GM18498 (cell line): ENCODE results near the gene MBNL2.
A peak's percentile ranks its signal among the peaks of the same experiment; 100 is the strongest.
"Not testable (repeated sequence)": the region's sequence is repeated elsewhere in the genome, so short reads cannot be mapped to it uniquely, and the experiment has no call there.

Experiments
- ATAC-seq: cut with Tn5 transposase; IDR thresholded peaks from one replicate; pipeline ENCODE4 v1.9.1; 2021; ENCODE audit warnings: mild to moderate bottlenecking, moderate library complexity; ENCODE audit not compliant: unreplicated experiment

MBNL2 gene

DNA sequence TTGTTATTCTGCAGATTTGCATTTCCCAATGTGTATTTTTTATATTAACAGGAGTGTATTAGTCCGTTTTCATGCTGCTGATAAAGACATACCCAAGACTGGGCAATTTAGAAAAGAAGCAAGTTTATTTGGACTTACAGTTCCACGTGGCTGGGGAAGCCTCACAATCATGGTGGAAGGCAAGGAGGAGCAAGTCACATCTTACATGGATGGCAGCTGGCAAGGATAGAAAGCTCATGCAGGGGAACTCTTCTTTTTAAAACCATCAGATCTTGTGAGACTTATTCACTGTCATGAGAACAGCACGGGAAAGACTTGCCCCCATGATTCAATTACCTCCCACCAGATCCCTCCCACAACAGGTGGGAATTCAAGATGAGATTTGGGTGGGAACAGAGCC, 14.9 kb upstream of the MBNL2 start:
- ATAC-seq, result not testable (repeated sequence)

DNA sequence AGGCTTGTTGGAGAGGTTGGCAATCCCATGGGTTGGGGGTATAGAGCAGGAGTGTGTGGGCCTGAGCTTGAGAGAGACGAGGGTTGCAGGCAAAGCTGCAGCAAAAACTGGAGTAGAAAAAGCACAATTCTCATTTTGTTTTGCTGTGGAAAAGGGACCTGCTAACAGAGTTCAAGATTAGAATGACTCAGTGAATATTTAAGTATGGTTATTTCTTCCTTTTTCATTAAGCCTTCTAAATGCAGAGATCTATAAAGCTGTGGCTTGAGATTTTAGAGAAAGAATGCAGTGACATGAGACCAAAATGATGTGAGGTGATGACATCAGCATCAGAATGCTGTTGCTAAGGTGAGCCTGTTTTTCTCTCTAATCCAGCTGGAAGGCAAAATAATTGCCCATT, 10.8 kb upstream of the MBNL2 start:
- no peak for ATAC-seq

DNA sequence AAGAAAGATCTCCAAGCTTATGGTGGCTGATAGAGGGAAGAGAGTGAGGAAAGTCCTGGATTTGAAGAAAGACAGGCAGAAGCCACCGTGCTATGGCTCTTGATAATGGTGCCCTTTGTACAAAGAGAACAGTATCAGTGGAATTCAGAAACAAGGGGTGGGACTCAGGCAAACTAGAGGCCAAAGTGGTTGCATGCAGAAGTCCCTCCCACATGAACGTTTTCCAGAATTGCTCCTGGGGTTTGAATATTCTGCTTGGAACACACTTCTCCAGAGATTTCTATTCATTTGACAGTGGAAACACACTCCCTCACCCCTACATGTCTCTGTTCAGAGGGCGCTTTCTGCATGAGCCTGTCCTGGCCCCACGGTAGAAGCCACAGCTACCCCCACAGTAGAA, 10.1 kb upstream of the MBNL2 start:
- no peak for ATAC-seq

DNA sequence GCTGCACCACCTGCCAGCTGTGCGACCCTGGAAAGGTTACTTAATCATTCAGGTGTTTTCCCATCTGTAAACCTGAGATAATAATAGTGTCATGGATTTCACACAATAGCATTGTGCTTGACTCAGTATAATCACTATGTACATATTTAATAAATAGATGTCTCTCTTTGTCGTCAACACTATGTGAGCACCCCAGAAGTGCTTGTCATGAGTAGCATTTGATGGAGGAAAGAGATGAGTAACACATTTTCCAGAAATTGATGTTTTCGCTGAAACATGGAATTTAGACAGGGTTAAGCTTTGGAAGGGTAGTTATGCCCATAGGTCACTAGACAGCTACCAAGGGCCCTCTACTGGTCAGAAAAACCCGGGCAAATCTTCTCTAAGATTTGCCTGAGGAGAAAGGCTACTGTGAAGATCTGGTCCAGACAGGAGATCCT, 9.5 kb upstream of the MBNL2 start:
- ATAC-seq, result peak; percentile 62

DNA sequence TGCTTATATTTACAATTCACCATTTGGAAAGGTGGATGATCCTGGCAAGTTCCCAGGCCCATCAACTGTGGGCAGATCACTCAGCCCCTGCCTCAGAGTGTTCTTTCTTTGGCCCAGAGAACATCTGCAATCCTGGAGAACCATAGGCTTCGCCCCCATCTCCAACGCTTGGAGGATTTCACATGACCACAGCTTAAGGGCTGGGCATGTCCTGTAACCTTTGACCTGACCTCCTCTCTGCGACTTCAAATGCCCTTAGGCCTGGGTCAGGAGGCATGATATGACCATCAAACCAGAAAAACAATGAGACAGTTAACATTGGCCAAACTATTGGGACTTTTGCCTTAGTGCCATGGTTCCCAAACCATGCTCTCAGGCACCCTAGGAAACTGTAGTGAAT, 7.2 kb upstream of the MBNL2 start:
- ATAC-seq, result peak; percentile 18

DNA sequence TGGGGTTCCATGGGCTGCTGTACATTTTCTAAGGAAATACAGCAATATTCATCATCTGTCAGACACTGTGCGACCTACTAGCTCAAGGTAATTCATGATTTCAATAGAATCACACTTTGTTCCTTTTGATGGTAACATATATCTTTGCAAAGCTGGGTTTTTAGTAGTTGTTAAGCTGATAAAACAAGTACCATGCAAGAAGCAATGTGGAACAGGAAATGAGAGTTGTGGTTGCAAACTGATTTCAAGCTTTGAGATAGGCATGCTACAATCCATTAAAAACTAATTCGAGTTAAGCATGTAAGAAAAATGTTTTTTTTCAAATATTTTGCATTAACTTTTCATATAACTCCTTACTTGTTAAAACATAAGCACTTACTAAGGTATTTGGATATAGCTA, 6.8 kb upstream of the MBNL2 start:
- ATAC-seq, result peak; percentile 62

DNA sequence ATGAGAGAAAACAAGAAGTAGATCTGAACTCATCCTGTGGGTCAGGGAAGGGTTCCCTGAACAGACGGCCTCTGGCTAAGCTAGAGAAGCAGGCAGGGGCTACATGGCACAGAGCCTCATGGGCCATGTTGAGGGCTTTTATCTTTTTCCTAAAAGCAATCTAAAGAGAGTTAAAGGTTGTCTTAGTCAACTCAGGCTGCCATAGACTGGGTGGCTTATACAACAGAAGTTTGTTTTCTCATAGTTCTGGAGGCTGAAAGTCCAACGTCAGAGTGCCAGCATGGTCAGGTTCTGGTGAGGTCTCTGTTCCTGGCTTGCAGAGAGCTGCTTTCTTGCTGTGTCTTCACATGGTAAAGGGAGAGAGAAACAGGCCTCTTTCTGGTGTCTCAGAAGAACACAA, 2.9 kb upstream of the MBNL2 start:
- no peak for ATAC-seq

DNA sequence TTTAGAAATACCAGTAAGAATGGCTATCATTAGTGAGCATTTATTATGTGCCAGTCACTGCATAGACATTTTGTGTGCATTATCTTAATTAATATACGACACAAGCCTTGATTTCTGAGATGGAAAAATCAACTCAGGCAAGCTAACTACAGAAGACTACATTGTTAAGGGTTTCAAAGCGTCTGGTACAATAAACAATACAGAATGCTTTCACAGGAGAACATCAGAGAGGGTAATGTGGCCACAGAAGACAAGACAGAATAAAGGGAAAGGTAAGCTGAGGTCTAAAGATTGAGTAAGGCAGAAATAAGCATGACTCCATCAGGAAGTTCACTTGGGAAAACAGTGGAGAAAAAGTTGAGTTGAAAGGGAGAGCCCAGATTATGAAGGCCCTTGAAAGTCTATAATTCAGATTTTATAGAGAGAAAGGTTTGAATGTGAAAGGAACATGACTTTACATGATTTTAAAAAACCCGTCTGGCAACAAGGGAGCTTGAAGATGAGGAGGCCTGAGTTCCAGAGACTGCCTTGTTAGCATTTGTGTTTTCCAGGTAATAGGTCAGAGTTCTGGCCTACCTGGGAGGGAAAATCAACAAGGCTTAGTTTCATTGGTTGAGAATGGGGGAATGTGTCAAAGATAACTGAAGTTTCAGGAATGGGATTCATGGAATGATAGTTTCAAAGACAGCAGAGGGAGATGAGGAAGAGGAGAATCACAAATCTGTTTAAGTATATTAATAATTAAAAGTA, 1.8 kb upstream of the MBNL2 start:
- no peak for ATAC-seq

DNA sequence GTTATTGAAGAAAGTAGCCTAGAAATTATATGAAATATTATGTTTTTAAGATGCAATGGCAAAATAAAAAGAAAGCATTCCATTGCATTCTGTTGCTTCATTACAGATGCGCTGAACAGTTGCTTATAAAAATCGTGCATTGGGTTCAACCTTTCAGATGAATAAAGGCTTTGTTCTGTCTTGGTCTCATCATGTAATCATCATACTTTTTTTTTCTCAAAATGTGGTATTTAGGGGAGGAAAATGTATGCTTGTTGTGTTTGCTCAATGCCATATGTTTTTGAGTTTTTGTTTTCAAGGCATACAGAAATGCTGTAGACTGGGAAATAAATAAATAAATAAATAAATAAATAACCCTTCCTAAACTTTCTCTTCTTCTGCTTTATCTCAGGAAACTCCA, 1.1 kb upstream of the MBNL2 start:
- no peak for ATAC-seq

DNA sequence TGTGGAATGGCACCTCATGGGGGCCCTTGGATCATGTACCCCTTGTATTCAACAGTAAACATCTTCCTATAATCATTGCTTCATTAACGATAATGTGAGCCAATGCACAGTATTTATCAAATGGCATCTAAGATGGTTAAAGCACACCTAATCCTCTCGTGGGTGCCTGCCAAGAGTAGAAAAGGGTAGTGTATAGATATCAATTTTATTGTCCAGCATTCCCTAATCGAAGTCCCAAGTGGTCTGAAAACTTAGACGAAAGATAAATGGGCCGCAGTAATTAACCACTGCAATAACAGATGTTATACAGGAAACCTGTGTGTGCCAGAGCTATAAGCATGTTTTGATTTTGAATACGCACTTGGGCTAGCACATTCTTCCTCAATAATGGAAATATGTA, 667 bp upstream of the MBNL2 start:
- no peak for ATAC-seq

DNA sequence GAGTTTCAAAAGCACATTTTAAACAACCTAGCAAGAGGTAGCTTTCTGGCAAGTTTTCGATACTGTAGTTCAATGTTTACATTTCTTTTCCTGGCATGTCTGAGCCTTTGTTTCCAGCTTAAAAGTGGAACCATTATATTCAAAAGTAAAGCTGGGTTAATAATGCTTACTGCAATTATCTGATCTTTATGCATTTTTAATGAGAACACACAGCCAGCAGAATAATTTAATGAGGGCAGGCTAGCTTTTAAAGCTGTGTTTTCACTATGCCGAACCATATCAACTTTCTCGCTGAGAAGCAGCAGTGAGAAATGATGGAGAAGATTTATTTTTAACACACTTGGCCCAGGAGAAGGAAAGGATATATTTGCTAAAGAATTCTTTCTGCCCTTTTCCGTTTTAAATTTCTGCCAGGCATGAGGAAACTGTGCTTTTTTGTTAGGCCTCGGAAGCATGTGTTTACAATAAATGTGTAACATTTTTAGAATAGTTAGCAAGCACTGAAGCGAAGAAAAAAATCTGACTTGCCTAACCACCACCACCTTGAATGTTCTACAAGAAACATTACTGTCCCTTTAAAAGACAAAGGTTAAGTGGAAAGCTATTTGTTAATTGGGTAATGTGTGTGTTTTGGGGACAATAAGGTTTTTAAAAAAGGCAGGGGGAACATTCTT, 1.0 kb downstream of the MBNL2 start:
- ATAC-seq, result peak; percentile 4

DNA sequence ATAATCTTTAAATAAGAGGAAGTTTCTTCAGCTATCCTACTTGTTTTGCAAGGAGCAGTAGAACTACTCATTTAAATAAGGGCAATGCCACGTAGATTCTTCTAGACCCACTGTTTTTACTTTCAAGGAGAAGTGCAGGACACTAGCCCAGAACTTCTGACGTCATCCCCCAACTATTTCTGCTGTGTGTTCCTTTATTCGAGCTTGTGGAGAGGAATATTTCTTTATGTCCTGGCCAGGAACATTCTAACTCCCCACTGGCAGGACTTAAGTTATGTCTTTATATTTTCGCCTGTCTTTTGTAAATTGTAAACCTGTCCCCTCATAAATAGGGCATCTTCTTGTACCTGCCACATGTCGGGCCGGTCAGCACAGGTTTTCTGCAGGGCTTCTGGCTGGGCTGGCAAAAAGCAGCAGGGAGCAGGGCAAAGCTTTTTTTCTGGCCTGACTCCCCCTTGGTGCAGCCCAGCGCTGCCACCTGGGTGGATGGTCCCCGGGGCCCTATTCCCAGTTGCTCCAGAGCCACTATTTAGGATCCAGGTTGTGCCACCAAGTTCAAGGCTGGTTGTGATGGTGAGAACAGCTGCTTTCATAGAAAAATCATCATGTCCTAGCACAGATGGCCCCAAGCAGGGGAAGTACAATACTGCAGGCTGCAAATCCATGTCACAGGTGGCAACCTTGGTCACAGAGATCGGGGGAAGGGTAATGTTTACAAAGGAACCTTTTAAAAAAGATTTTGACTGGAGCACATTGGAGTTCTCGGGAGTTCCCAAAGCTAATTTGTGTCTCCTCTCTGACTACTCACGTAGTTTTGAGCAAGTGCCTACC, 1.8 kb downstream of the MBNL2 start:
- ATAC-seq, result peak; percentile 24

DNA sequence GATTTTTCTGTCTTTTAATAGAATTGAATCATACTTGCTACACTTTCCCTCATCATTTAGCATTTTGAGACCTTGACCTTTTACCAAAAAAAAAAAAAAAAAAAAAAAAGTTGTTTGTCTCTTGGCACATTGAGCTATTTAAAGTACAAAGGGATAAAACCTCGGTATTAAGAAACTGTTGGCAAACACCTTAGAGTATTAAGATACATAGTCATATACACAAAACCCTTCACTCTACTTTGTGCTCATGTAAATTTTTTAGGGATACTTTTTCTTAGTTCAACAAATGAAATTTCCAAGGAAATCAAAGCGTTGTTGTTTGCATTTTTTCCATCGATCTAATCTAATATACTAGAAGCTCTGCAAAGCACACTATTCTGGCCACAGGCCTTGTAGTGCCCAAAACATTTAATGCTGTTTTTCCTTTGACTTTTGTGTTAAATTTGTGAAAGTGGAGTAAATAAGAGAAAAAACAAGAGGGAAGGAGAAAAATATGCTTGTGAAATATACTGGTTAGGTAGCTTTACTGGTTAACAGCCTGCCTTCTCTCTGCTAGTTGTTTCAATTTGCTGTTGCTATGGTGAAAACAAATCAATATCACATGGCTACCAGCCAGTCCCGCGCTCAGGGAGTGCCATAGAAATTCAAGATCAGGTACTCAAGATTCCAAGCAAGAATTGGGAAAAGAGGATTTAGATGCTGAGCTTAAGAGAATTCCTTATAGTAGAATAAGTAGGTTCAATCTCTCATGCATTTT, 2.6 kb downstream of the MBNL2 start:
- ATAC-seq, result no peak

DNA sequence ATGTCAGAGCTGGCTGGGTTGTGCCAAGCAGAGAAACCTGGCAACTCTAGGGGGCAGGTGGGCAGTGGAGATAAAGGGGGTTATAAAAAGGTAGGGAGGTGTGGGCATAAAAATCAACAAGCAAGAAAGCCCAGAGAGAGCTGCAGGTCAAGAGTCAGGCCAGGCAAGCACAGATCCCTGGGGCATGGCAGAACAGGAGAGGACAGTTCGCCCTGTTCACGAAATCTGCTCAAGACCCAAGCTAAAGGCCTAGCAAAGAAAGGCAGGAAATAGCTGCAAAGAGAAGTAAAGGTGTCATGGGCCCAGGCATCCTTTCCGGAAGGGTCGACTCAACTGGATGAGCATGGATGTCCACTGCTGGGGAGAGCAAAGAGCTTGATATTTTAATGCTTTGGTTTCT, 3.4 kb downstream of the MBNL2 start:
- ATAC-seq, result no peak

DNA sequence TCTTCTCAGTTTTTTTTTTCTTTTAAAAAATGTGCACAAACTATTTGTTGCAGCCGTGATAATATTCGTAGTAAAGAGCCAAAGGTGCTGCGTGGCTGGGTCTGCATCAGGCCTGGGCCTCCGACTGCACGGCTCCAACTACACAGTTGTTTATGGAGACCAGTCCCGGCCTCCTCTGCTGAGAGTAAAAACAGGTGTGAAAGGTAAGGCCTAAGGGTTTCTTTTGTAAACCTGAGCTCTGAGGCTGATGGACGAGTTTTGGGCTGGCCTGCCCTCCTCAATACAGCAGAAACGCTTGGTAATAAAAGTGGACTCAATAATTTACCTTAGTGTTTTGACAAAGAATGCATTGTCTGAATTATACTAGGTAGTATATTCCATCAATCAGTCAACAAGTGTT, 3.9 kb downstream of the MBNL2 start:
- no peak for ATAC-seq

DNA sequence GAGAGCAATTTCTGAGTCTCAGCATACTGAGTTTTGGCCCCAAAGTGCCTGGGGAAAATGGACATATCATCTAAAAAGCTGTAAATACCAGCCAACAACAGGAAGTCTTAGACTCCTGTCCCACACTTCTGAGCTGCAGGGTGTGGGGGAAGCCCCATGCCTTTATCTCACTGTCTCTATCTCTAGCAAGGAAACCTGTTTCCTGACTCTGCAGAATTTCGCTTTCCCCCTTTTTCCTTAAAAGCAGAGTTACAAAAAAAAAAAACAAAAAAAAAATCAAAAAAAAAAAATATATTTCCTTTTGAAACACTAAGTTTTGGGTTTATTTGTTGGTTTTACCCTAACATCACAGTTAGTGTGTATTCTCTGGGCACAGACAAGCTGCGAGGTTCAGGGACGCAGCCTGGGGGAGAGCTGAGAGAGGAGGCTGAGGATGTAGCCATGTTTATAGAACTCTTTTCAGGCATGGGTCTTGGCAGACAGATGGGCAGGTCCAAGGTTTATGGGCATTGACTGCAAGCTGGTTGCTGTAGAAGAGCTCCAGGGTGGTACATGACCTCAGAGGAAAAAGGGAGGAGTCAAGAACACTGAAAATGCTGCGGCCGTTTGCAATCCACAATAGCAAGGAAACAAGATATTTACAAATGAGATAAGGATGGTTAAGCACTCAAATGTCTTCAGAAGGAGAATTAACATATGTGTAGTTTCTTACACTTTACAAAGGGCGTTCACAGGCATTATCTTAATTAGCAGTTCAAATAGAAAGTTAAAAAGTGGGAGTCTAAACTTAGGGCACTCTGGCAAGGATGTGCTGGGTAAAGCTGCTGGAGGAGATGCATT, 4.9 kb downstream of the MBNL2 start:
- ATAC-seq, result peak; percentile 36

DNA sequence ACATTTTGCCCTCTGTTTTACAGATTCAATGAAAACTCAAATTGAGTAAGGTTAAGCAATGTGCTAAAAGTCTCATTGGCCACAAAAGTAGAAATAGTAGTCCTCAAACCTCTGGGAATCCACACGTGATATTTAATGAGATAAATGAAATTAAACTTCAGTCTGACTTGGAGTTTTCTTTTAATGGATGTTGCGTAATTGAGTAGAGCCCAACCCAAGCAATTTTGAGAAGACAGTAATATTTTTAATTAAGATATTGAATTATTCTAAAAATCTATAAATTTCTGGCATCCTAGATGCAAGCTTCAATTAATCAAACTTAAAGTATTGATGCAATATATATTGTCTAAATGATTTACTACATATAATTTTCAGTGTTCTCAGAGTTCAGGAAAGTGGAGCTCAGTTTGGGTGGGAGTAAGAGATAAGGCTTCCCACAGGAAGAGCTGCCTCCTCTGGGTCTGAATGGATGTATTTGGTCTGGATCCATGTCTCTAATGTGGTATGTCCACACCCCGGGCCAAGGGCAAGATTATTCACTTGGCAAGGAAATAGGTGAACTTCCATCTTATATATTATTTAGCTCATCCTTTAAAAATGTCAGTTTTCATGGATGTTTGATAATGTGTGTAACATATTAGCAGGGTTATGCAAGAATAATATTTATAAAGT, 6.9 kb downstream of the MBNL2 start:
- no peak for ATAC-seq

DNA sequence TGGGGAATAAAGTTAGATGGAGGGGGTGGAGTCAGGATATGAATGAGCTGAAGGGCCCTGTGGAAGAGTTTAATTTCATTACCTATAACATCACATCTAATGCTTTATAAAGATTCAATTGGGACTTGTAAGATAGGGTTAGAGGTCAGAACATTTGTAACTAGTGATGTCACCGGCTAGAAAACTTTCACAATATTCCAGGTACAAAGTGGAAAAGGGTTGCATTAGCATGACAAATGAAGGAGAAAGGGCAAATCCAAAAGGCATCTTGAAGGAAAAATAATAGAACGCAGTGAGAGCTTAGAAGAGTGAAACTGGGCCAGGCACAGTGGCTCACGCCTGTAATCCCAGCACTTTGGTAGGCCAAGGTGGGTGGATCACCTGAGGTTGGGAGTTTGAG, 7.6 kb downstream of the MBNL2 start:
- no peak for ATAC-seq

DNA sequence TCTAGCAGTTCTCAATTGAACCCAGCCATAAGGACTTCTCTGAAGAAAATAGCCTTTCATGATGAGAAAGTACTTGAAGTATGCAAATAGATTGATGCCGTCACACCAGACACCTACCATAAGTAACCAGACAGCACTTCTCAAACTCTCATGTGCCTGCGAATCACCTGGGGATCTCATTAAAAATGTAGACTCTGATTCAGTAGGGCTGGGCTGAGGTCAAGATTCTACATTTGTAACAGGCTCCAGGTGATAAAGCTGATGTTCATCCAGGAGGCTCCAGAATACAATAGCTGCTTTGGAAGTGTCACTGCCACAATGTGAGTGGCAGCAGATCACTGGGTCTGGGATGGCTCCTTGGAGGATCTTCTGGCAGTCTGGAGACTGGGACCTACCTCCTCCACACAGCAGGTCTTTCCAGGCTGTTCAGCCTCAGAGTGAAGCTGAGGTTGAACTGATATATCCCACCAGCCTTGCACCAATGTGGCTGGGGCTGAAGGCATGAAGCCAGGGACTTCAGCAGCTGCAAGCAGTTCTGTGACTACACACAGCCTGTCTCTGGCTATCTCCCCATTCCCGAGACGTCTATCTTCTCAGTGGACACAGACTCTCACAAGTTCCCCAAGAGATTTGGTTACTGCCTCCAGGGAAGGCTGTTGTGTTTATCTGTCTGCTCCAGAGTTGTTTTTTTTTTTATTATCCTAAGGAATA, 9.1 kb downstream of the MBNL2 start:
- no peak for ATAC-seq
